Psoas muscle (tissue), 8 donors: ENCODE measurements around the gene HM13. TPM values are rescaled to one million over a fixed set of nuclear protein-coding genes. Genes with fewer than 3 reads are reported as not detected.
"Not testable (repeated sequence)": the region's sequence is repeated elsewhere in the genome, so short reads cannot be mapped to it uniquely, and the experiment has no call there.

ENCODE experiments used
- ATAC-seq, 4 donors: fragments of 200-7000 bp; cut with Tn5 transposase; one replicate each; pipeline ENCODE4 v1.9.1; 2020; ENCODE audit warnings: moderate library complexity in 3 of 4, mild to moderate bottlenecking in 2 of 4
- DNase-seq, 2 donors: peaks; one replicate each; pipeline ENCODE4 v3.0.0-alpha.2; 2020
- H3K27ac ChIP-seq: fragments of 200-600 bp; one replicate; pipeline ENCODE4 v1.8.0; 2022
- H3K27me3 ChIP-seq, 3 donors: fragments of 200-600 bp in 1 of 3; one replicate each; pipeline versions ENCODE4 v1.6.1 to v1.8.0; 2013 to 2022; ENCODE audit warnings: low read length in 2 of 3, mild to moderate bottlenecking in 2 of 3, moderate library complexity in 1 of 3; ENCODE audit not compliant: insufficient read depth in 3 of 3
- H3K36me3 ChIP-seq, 2 donors: fragments of 200-600 bp in 1 of 2; one replicate each; pipeline versions ENCODE4 v1.6.1 to v1.8.0; 2013 to 2022; ENCODE audit warnings: low read depth in 1 of 2, mild to moderate bottlenecking in 1 of 2, moderate library complexity in 1 of 2; ENCODE audit not compliant: insufficient read depth in 1 of 2
- H3K4me1 ChIP-seq: fragments of 200-600 bp; one replicate; pipeline ENCODE4 v1.8.0; 2022
- H3K4me3 ChIP-seq: fragments of 200-600 bp; one replicate; pipeline ENCODE4 v1.8.0; 2022; ENCODE audit warnings: mild to moderate bottlenecking
- H3K9me3 ChIP-seq: fragments of 200-600 bp; one replicate; pipeline ENCODE4 v1.8.0; 2022
- CTCF ChIP-seq: fragments of 200-600 bp; IDR thresholded peaks from one replicate; pipeline ENCODE4 v1.8.0; 2022; ENCODE audit warnings: antibody characterized with exemption
- WGBS, 3 donors: extraction: QIAGEN DNeasy Blood & Tissue Kit; methylation state at CpG; one replicate each; pipeline versions ENCODE4 v1.1.6 to v1.1.7; 2013; 5-methylcytosine and 5-hydroxymethylcytosine counted together
- intact Hi-C, 2 donors: fragments of 100-400 bp; cut with DNase I; formaldehyde crosslinking; loops; one replicate each; pipeline versions ENCODE4 v1.11.0 to v1.14.2; 2022
- polyA plus RNA-seq, 3 donors: library from polyadenylated mRNA; stranded (reverse); fragments of 200-250 nt; gene quantifications; one replicate each; pipeline ENCODE4 v1.2.3, GENCODE V29; 2013
- total RNA-seq, 4 donors: library from RNA; stranded (reverse); fragmentation: NEBNext Ultra II Directional in 2 of 4; extraction: Animal tissue kit (Norgen Biotek cat#: 25700) in 2 of 4; gene quantifications; one replicate each; pipeline versions ENCODE4 v1.2.1 to v1.2.4, GENCODE V29; 2021 to 2023
- donor health status: healthy with polysubstance abuse.
- donor health status: DM: no; HTN: no; CAD: no; lungs with moderate emphysema.
- donor health status: Bipolar disorder and iron deficiency.
- donor health status: healthy.
- donor health status: DM: yes; HTN: yes; CAD: no.
- donor health status: DM: no; HTN: no; CAD: no.
- donor health status: DM: no; HTN: no; CAD: no.
- donor health status: DM: yes; HTN: yes; CAD: no.

The HM13 gene
- total and polyA plus RNA-seq, 7 donors = 32.4 to 112 (median 48.4) TPM

GRCh38 chr20:31543966-31544598, 29.8 kb downstream of the HM13 start:
- peak in 3 of 4 donors; percentile 7 to 26 (median 10) for ATAC-seq
- no peak for TF ChIP-seq CTCF

GRCh38 chr20:31544600-31544999, 30.4 kb downstream of the HM13 start:
- TF ChIP-seq CTCF = no peak
- ATAC-seq (no peak), DNase-seq (no peak)
- Histone ChIP-seq H3K9me3 (no peaks in the 10 kb centered on the region), H3K36me3 (peaks cover 10 to 56% of the 10 kb centered on the region in 2 donors), H3K27ac (peak overlapping the region; percentile 42), H3K27me3 (no peaks in the 10 kb centered on the region), H3K4me3 (no peak overlapping the region), H3K4me1 (peaks cover 5% of the 10 kb centered on the region)
- 32 to 45% (median 41%) methylated on average over 2 of the region's 2 CpGs for WGBS, 3 donors
- intact Hi-C loops = no loop called here

More at GRCh38 chr20:31543966-31544598, 29.8 kb downstream of the HM13 start:
- intact Hi-C loops = no loop called here
- no peaks in the 10 kb centered on the region for H3K27me3 ChIP-seq
- H3K36me3 ChIP-seq = peaks cover 8 to 56% of the 10 kb centered on the region in 2 donors
- DNase-seq = no peak
- H3K9me3 ChIP-seq = no peaks in the 10 kb centered on the region
- 63 to 88% (median 71%) methylated on average over 1 of the region's 1 CpG for WGBS, 3 donors
- peaks cover 5% of the 10 kb centered on the region for H3K4me1 ChIP-seq
- H3K4me3 ChIP-seq = no peak overlapping the region
- H3K27ac ChIP-seq = peak overlapping the region; percentile 42

- H3K4me3 ChIP-seq, H3K27ac ChIP-seq, DNase-seq, H3K27me3 ChIP-seq, H3K9me3 ChIP-seq, H3K4me1 ChIP-seq, ATAC-seq, intact Hi-C loops: not testable (repeated sequence)
- 76 to 83% (median 81%) methylated on average over 5 of the region's 5 CpGs for WGBS, 3 donors
- H3K36me3 ChIP-seq = peaks cover 10 to 56% of the 10 kb centered on the region in 2 donors
Measured at GRCh38 chr20:31545621-31546040, 31.4 kb downstream of the HM13 start.

GRCh38 chr20:31547017-31547675, 32.9 kb downstream of the HM13 start:
- ATAC-seq = peak; percentile 86 to 93 (median 88)
- WGBS, 3 donors = 48 to 55% (median 51%) methylated on average over 36 of the region's 36 CpGs
- peak overlapping the region; percentile 88 for H3K27ac ChIP-seq
- H3K4me3 ChIP-seq = peak overlapping the region; percentile 79
- no peaks in the 10 kb centered on the region for H3K27me3 ChIP-seq
- peak; percentile 17 for TF ChIP-seq CTCF
- peaks cover 10 to 65% of the 10 kb centered on the region in 2 donors for H3K36me3 ChIP-seq
- peak; percentile 87 to 93 for DNase-seq
- H3K4me1 ChIP-seq = peaks cover 5% of the 10 kb centered on the region
- H3K9me3 ChIP-seq = no peaks in the 10 kb centered on the region
- intact Hi-C loops = no loop called here

GRCh38 chr20:31547720-31548298, 33.6 kb downstream of the HM13 start:
- peaks cover 10 to 65% of the 10 kb centered on the region in 2 donors for H3K36me3 ChIP-seq
- peak overlapping the region; percentile 88 for H3K27ac ChIP-seq
- H3K4me3 ChIP-seq = peak overlapping the region; percentile 79

More at GRCh38 chr20:31547720-31548298, 33.6 kb downstream of the HM13 start:
- Histone ChIP-seq H3K9me3 (no peaks in the 10 kb centered on the region), H3K4me1 (peaks cover 5% of the 10 kb centered on the region), H3K27me3 (no peaks in the 10 kb centered on the region)
- DNase-seq (no peak), ATAC-seq (peak in 1 of 4 donors; percentile 16)
- no peak for TF ChIP-seq CTCF
- intact Hi-C loops = no loop called here
- WGBS, 3 donors = 51 to 62% (median 56%) methylated on average over 6 of the region's 6 CpGs
